ENCODE measurements around the gene TEPSIN.

TEPSIN gene

GRCh38 chr17:81180836-81181810, 57.7 kb downstream of the TEPSIN start:
- no peak overlapping the region for H3K4me3 ChIP-seq (ENCODE audit: low read length)
- DNase-seq (ENCODE audit: low read depth, low spot score), result no peak

DNA sequence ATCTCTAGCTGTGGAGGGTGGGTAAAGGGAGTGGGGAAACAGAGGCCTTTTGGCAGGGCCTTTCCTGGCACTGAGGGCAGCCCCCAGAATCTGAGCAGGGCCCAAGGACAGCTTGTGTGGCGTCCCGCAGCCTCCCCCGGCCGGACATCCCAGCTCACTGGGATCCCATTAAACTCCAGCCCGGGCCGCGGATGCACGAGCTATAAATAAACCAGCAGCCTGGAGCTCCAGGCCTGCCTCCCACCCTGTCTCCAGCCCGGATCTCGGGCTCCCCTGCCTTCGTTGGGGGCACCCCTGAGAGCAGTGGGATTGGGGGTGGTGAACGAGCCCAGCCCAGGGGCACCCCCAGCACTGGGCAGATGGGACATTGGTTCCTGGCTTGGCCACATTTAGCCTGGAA, 59.0 kb downstream of the TEPSIN start:
- H3K4me3 ChIP-seq (ENCODE audit: low read length), result no peak overlapping the region

GRCh38 chr17:81179220-81179619, 59.6 kb downstream of the TEPSIN start:
- H3K4me3 ChIP-seq (ENCODE audit: low read length), result no peak overlapping the region
- DNase-seq (ENCODE audit: low read depth, low spot score), result no peak

More for the DNA sequence above, 59.0 kb downstream of the TEPSIN start:
- no peak for DNase-seq (ENCODE audit: low read depth, low spot score)
